Osteoblast (primary cell): ENCODE data around the gene SMS. TPM values are rescaled to one million over a fixed set of nuclear protein-coding genes. Genes with fewer than 3 reads are reported as not detected.
"Not testable (repeated sequence)": the region's sequence is repeated elsewhere in the genome, so short reads cannot be mapped to it uniquely, and the experiment has no call there.

ENCODE experiments used
- DNase-seq: peaks from one replicate; pipeline ENCODE4 v3.0.0; 2011; ENCODE audit warnings: low spot score, mixed read lengths; ENCODE audit not compliant: insufficient read length; ENCODE audit errors: missing footprints
- H2AFZ ChIP-seq: 2 replicates; pipeline ENCODE4 v1.6.0; 2011; ENCODE audit warnings: mild to moderate bottlenecking, low read length
- H3K27ac ChIP-seq: 2 replicates; pipeline ENCODE4 v1.5.1; 2011; ENCODE audit warnings: mild to moderate bottlenecking, low read depth, low read length, moderate library complexity
- H3K27me3 ChIP-seq: 2 replicates; pipeline ENCODE4 v1.6.0; 2012; ENCODE audit warnings: mild to moderate bottlenecking, control low read depth, inconsistent platforms, low read length, moderate library complexity; ENCODE audit not compliant: insufficient read depth
- H3K36me3 ChIP-seq: 2 replicates; pipeline ENCODE4 v1.5.1; 2011; ENCODE audit warnings: mild to moderate bottlenecking, low read length, control low read depth, moderate library complexity; ENCODE audit not compliant: insufficient read depth
- H3K4me1 ChIP-seq: 2 replicates; pipeline ENCODE4 v1.5.1; 2011; ENCODE audit warnings: mild to moderate bottlenecking, low read length, control low read depth, moderate library complexity; ENCODE audit not compliant: insufficient read depth
- H3K4me2 ChIP-seq: 2 replicates; pipeline ENCODE4 v1.6.0; 2011; ENCODE audit warnings: mild to moderate bottlenecking, low read length; ENCODE audit not compliant: insufficient read depth
- H3K4me3 ChIP-seq: fragments of 200-600 bp; sonication (generic); 3 replicates; pipeline ENCODE4 v1.5.1; 2012; ENCODE audit warnings: mild to moderate bottlenecking, low read length, inconsistent platforms; ENCODE audit not compliant: insufficient read depth
- H3K79me2 ChIP-seq: 2 replicates; pipeline ENCODE4 v1.6.0; 2012; ENCODE audit warnings: mild to moderate bottlenecking, low read length, control low read depth, inconsistent platforms; ENCODE audit not compliant: insufficient read depth
- H3K9me3 ChIP-seq: 2 replicates; pipeline ENCODE4 v1.5.1; 2011; ENCODE audit warnings: low read depth, low read length, control low read depth
- H4K20me1 ChIP-seq: 2 replicates; pipeline ENCODE4 v1.6.0; 2012; ENCODE audit warnings: mild to moderate bottlenecking, low read length, control low read depth; ENCODE audit not compliant: insufficient read depth
- total RNA-seq: library from RNA; depleted of rRNA; stranded (reverse); fragments of >200 nt; gene quantifications from 2 replicates; pipeline ENCODE4 v1.2.3, GENCODE V29; 2012
- TF ChIP-seq, protein P1 (sequence below): IDR thresholded peaks from 2 replicates; pipeline ENCODE4 v1.5.1; 2011; ENCODE audit warnings: mild to moderate bottlenecking, low read depth, low read length, moderate library complexity; ENCODE audit errors: extremely low read depth

The SMS gene
- total RNA-seq, 1 donor, result 76.0 TPM

DNA sequence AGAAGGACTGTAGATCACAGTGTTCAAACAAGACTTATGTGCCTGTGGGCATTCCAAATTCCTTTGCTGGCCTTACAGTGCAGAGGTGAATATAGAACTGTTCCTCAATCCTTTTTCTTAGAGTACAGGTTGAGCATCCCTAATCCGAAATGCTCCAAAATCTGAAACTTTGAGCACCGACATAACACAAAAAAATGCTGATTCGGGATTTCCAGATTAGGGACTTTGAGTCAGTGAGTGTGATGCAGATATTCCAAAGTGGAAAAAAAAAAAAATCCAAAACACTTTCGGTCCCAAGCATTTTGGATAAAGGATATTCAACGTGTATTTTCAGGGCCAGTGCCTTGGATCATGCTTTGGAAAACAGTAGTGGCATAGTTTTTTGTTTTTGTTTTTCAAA is 9.2 kb downstream of the SMS start:
- H3K4me1 ChIP-seq, result peaks cover 23% of the 10 kb centered on the region
- no peaks in the 10 kb centered on the region for H3K36me3 ChIP-seq
- no peak overlapping the region for H2AFZ ChIP-seq
- no peaks in the 10 kb centered on the region for H3K9me3 ChIP-seq
- H4K20me1 ChIP-seq, result peaks cover 4% of the 10 kb centered on the region
- H3K27me3 ChIP-seq, result no peaks in the 10 kb centered on the region
- H3K4me3 ChIP-seq, result no peak overlapping the region
- peaks cover 98% of the 10 kb centered on the region for H3K79me2 ChIP-seq
- no peak for DNase-seq
- no peak overlapping the region for H3K27ac ChIP-seq
- TF ChIP-seq, protein P1, sequence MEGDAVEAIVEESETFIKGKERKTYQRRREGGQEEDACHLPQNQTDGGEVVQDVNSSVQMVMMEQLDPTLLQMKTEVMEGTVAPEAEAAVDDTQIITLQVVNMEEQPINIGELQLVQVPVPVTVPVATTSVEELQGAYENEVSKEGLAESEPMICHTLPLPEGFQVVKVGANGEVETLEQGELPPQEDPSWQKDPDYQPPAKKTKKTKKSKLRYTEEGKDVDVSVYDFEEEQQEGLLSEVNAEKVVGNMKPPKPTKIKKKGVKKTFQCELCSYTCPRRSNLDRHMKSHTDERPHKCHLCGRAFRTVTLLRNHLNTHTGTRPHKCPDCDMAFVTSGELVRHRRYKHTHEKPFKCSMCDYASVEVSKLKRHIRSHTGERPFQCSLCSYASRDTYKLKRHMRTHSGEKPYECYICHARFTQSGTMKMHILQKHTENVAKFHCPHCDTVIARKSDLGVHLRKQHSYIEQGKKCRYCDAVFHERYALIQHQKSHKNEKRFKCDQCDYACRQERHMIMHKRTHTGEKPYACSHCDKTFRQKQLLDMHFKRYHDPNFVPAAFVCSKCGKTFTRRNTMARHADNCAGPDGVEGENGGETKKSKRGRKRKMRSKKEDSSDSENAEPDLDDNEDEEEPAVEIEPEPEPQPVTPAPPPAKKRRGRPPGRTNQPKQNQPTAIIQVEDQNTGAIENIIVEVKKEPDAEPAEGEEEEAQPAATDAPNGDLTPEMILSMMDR, result no peak
- H3K4me2 ChIP-seq, result no peak overlapping the region

DNA sequence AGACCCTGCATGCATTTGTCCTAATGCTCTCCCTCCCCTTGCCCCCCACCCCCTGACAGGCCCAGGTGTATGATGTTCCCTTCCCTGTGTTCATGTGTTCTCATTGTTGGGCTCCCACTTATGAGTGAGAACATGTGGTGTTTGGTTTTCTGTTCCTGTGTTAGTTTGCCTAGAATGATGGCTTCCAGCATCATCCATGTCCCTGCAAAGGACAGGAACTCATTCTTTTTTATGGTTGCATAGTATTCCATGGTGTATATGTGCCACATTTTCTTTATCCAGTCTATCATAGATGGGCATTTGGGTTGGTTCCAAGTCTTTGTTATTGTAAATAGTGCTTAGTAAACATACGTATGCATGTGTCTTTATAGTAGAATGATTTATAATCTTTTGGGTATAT is 10.0 kb downstream of the SMS start:
- not testable (repeated sequence) for H4K20me1 ChIP-seq, H3K4me2 ChIP-seq

DNA sequence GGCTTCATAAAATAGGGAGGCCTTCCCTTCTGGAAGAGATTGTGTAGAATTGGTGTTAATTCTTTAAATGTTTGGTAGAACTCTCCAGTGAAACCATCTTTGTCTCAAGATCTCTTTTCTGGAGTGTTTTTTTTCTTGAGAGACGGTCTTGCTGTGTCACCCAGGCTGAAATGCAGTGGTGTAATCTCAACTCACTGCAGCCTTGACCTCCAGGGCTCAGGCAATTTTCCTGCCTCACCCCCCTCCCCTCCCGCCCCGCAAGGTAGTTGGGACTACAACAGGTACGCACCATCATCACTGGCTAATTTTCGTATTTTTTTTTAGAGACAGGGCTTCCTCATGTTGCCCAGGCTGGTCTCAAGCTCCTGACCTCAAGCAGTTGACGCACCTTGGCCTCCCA is 12.1 kb downstream of the SMS start:
- H3K36me3 ChIP-seq, result no peaks in the 10 kb centered on the region
- TF ChIP-seq, protein P1, result no peak
- H4K20me1 ChIP-seq, result peaks cover 3% of the 10 kb centered on the region
- peaks cover 2% of the 10 kb centered on the region for H3K4me1 ChIP-seq
- H3K79me2 ChIP-seq, result peaks cover 95% of the 10 kb centered on the region
- no peak overlapping the region for H2AFZ ChIP-seq
- H3K9me3 ChIP-seq, result no peaks in the 10 kb centered on the region
- H3K27me3 ChIP-seq, result no peaks in the 10 kb centered on the region
- no peak for DNase-seq
- no peak overlapping the region for H3K27ac ChIP-seq
- no peak overlapping the region for H3K4me2 ChIP-seq
- no peak overlapping the region for H3K4me3 ChIP-seq

More for the DNA sequence above, 10.0 kb downstream of the SMS start:
- Histone ChIP-seq H3K79me2 (peaks cover 98% of the 10 kb centered on the region), H3K4me1 (peaks cover 22% of the 10 kb centered on the region)
- not testable (repeated sequence) for H3K27ac ChIP-seq, H3K36me3 ChIP-seq, H2AFZ ChIP-seq, DNase-seq, H3K4me3 ChIP-seq, H3K27me3 ChIP-seq, H3K9me3 ChIP-seq

DNA sequence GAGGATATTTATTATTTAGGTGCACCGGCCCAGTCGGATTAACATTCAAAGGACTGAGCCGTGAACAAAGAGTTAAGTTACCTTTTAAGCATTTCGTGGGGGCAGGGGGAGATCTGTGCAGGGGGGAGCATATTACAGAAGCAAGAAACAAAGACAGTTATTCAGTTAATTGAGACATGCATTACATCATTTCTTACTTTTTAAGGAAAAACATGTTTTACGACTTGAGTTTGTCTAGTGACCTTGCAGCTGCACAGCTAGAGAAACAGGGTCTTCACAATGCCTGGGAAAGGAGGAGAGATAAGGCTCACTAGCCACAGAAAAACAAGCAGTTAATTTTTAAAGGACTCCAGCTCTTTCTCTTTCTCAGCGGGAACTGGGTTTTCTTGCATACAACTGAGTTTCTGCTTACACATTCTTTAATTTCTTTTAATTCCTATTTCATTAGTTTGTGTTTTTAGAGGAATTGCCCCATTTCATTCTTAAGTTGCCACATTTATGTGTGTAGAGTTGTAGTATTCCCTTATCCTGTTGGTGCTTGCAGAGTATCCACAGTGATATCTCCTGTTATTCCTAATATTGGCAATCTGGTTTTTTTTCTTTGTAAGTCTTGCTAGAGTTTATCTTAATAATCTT is 12.8 kb downstream of the SMS start:
- H3K27me3 ChIP-seq, H3K4me3 ChIP-seq, H4K20me1 ChIP-seq, H3K4me2 ChIP-seq, H3K9me3 ChIP-seq, DNase-seq, H2AFZ ChIP-seq, H3K36me3 ChIP-seq, H3K27ac ChIP-seq, H3K4me1 ChIP-seq: not testable (repeated sequence)
- H3K79me2 ChIP-seq, result peaks cover 95% of the 10 kb centered on the region

DNA sequence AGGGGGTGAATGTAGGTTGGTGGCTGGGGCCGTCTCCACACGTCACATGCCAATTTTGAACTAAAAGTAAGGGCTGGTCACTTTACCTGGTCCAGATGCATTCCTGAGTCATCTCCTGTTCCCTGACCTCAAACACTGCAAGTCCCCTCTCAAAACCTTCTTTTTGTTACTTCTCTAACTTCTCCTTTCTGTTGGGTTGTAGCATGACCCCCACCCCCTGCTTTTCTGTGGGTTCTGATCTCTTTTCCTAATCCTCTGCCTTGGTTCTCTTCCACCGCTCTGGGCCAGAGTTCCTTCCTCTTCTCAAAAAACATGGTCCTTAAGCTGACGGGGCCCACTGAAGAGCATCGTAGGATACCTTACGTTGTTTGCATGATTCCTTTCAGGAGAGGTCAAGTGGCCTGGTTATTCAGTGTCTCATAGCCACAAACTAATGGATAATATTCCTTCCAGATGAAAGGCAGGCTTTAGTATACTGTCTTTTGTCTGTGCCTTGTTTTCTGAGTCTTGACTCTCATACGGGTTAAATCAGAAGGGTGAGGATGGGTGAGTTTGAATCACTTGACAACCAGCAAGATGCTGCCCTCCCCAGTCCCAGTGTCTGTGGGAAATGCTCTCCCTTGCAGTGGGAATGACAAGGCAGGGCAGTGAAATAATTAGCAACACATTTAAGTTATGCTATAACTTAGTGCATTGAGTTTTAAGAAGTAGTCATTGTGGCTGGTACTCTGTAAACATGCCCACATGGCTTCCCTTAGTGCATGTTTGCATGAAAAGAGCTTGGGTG is 15.1 kb downstream of the SMS start:
- Histone ChIP-seq H3K36me3 (no peaks in the 10 kb centered on the region), H3K4me2 (no peak overlapping the region), H3K27ac (no peak overlapping the region), H3K27me3 (no peaks in the 10 kb centered on the region), H3K4me1 (peaks cover 4% of the 10 kb centered on the region), H3K9me3 (no peaks in the 10 kb centered on the region), H3K4me3 (no peak overlapping the region), H3K79me2 (peaks cover 95% of the 10 kb centered on the region), H2AFZ (no peak overlapping the region), H4K20me1 (peaks cover 8% of the 10 kb centered on the region)
- no peak for DNase-seq
- TF ChIP-seq, protein P1, result no peak
